NCI-H2171 treated with DMSO at 0.1 percent for 48 hours (cell line): Measurements from ENCODE around the gene POLDIP2.

Experiments used
- DNase-seq: peaks from one replicate; lab custom pipeline; 2025; lab: John Stamatoyannopoulos, UW

Gene POLDIP2

DNA sequence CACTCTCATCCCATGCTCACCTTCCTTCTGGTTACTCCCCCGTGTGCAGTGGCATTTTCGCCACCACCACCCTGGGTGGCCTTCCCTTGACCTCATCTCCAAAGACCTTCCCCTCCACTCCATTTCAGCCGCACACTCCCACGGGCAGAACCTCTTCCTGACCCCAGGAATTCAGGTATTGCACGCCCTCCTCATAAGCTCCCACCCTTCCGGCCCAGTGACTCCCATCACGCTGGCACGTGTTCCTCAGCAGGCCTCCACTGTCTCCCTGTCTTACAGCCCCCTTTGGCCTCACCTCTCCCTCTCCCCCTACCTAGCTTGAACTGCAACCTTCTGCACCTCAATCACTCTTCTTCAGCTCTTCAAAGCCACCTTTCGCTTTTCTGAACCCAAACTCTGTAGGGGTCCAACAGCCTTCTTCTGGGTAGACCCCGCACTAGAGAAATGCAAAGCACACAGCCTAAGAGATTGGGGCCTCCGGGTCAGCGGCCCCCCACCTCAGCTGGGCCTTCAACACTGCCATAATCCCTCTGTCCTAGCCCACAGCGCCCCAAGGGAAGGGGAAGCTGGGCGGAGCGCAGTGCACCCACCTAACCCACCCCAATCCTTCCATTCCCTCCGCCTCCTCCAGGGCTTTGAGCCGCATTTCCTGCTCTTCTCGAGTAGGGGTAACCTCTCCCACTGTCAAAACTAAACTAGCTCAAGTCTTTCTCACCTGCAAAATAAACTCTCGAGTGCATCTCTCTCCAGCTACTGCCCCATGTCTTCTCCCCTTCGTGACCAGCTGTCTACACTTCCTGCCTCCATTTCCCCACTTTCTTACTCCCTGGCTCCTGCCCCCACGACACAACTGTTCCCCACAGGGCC, 40.0 kb downstream of the POLDIP2 start:
- DNase-seq, result no peak

- DNase-seq, result no peak
These were observed 41.3 kb downstream of the POLDIP2 start for GRCh38 chr17:28315846-28316705.

DNA sequence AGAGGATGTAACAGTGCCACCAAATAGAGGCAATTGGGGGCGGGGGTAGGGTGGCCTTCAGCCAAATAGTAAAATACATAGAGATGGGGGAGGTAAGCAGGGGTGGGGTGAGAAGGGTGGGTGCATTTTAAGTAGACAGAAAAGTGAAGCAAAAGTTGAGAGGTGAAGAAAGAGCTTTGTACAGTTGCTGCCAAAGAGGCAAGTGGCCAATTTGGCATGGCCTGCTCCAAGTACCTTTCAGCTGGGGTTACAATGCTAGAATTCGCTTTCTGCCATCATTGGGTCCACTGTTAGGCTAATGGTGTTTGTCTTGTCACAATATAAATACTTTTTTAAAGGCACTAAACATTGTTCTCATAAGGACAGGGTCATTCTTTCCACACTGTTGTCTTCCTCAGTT, 43.5 kb downstream of the POLDIP2 start:
- DNase-seq, result no peak

- no peak for DNase-seq
These were observed 50.3 kb downstream of the POLDIP2 start for GRCh38 chr17:28306954-28307401.

- DNase-seq, result no peak
These were observed 58.9 kb downstream of the POLDIP2 start for GRCh38 chr17:28298449-28298848.
